ENCODE data around the gene ADCY3.

DNA sequence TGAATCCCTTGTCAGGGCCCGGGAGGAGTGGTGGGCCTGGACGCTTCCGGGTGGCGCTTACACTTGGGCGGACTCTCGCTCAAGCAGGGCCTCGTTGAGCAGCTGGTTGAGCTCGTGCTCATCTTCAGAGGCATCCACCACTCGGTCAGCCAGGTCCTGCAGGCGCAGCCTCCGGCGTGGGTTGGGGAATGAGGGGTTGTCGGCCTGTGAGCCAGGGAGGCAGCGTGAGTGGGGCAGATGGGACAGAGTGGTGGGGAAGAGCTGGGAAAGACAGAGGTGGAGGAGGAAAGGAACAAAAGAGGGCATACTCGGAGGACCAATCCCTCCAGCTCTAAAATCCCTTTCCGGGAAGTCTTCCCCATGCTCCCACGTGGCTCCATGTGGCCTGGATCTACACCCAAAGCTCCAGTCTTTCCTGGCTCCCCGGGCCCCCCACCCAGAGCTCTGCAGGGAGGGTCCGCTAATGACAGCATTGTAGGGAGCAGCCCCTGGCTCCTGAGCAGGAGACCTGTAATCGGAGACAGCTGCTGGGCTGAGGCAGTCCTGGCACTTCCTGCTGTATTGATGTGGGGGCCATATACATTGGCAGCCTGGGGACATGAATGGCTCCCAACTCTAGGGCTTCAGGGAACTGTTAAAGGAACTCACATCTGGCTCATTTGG lies 85.2 kb downstream of the ADCY3 start:
- TF ChIP-seq POLR2A (IDR thresholded peaks at IDR 0.05) = no peak
- TF ChIP-seq, protein P1, sequence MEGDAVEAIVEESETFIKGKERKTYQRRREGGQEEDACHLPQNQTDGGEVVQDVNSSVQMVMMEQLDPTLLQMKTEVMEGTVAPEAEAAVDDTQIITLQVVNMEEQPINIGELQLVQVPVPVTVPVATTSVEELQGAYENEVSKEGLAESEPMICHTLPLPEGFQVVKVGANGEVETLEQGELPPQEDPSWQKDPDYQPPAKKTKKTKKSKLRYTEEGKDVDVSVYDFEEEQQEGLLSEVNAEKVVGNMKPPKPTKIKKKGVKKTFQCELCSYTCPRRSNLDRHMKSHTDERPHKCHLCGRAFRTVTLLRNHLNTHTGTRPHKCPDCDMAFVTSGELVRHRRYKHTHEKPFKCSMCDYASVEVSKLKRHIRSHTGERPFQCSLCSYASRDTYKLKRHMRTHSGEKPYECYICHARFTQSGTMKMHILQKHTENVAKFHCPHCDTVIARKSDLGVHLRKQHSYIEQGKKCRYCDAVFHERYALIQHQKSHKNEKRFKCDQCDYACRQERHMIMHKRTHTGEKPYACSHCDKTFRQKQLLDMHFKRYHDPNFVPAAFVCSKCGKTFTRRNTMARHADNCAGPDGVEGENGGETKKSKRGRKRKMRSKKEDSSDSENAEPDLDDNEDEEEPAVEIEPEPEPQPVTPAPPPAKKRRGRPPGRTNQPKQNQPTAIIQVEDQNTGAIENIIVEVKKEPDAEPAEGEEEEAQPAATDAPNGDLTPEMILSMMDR (IDR thresholded peaks at IDR 0.05) = no peak

Measured in esophagus squamous epithelium (tissue), 4 donors.